Body of pancreas (tissue), 4 donors: ENCODE data around the gene CCDC201. TPM values are rescaled to one million over a fixed set of nuclear protein-coding genes. Genes with fewer than 3 reads are reported as not detected.

Experiments
- ATAC-seq: fragments of 150-250 bp; one replicate; pipeline ENCODE4 v1.9.1; 2016
- DNase-seq, 4 donors: peaks; one replicate each; pipeline ENCODE4 v3.0.0-alpha.2; 2019
- H3K27ac ChIP-seq, 4 donors: fragments of 200-600 bp; sonication (generic); 1 replicate in 3 of 4; 2 replicates in 1 of 4; pipeline versions ENCODE4 v1.5.1 to v1.6.1; 2016 to 2019; ENCODE audit warnings: mild to moderate bottlenecking in 1 of 4, mixed read lengths in 1 of 4, moderate library complexity in 1 of 4
- H3K27me3 ChIP-seq, 2 donors: fragments of 200-600 bp; sonication (generic); one replicate each; pipeline ENCODE4 v1.6.0; 2016; ENCODE audit warnings: mild to moderate bottlenecking in 1 of 2
- H3K36me3 ChIP-seq, 2 donors: fragments of 200-600 bp; sonication (generic); replicated peaks in 1 of 2; 2 replicates each; pipeline ENCODE4 v1.5.1; 2016; ENCODE audit warnings: low read depth in 2 of 2; ENCODE audit not compliant: insufficient read depth in 1 of 2
- H3K4me1 ChIP-seq: fragments of 200-600 bp; sonication (generic); one replicate; pipeline ENCODE4 v1.6.0; 2016
- H3K4me3 ChIP-seq, 2 donors: fragments of 200-600 bp; sonication (generic); 1 replicate in 1 of 2; 2 replicates in 1 of 2; pipeline ENCODE4 v1.5.1; 2016 to 2019
- H3K9me3 ChIP-seq, 3 donors: fragments of 200-600 bp; sonication (generic); 1 replicate in 2 of 3; 2 replicates in 1 of 3; pipeline ENCODE4 v1.5.1; 2016
- CTCF ChIP-seq, 7 experiments: fragments of 450-650 bp in 4 of 7; fragments of 200-600 bp in 3 of 7; sonication (generic) in 3 of 7; IDR thresholded peaks; one replicate each; pipeline ENCODE4 v1.5.1; 2016 to 2019; ENCODE audit warnings: antibody characterized with exemption in 7 of 7
- POLR2A ChIP-seq, 3 donors: fragments of 450-650 bp; IDR thresholded peaks; one replicate each; pipeline ENCODE4 v1.6.1; 2016; ENCODE audit warnings: antibody characterized with exemption in 3 of 3, mild to moderate bottlenecking in 2 of 3
- WGBS, 2 donors: methylation state at CpG; one replicate each; pipeline ENCODE4 v1.1.5; 2017; 5-methylcytosine and 5-hydroxymethylcytosine counted together
- intact Hi-C: fragments of 100-400 bp; cut with DNase I; formaldehyde crosslinking; loops from one replicate; pipeline ENCODE4 v1.15.1; 2023
- total RNA-seq, 2 donors: library from RNA; depleted of rRNA; stranded (reverse); fragments of >200 nt; gene quantifications; one replicate each; pipeline ENCODE4 v1.1.0, GENCODE V29; 2016

CCDC201 gene
- total RNA-seq, 2 donors from 2014 or later, result not detected

DNA sequence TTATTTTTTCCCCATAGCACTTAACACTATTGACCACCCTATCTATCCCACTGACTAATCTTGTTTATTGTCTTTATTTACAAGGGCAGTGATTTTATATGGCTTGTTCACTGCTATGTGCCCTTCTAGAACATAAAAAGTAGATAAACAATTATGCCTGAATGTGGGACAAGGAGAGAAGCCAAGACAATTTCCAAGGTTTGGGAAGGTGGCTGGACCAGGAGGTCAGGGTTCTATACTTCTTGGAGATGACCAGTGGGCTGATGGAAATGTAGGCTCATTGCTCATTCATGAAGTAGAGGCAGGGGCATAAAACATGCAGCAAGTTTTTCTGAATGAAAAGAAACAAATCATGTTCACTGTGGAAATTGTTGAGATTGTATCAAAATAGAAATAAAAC is 36.7 kb upstream of the CCDC201 start:
- Histone ChIP-seq H3K9me3 (no peaks in the 10 kb centered on the region), H3K27me3 (no peaks in the 10 kb centered on the region), H3K4me3 (no peak overlapping the region), H3K36me3 (no peaks in the 10 kb centered on the region), H3K27ac (no peak overlapping the region), H3K4me1 (no peaks in the 10 kb centered on the region)
- ATAC-seq (no peak), DNase-seq (no peak)
- TF ChIP-seq CTCF (IDR thresholded peaks at IDR 0.05), result no peak
- TF ChIP-seq POLR2A (IDR thresholded peaks at IDR 0.05), result no peak
- intact Hi-C loops, result no loop called here

DNA sequence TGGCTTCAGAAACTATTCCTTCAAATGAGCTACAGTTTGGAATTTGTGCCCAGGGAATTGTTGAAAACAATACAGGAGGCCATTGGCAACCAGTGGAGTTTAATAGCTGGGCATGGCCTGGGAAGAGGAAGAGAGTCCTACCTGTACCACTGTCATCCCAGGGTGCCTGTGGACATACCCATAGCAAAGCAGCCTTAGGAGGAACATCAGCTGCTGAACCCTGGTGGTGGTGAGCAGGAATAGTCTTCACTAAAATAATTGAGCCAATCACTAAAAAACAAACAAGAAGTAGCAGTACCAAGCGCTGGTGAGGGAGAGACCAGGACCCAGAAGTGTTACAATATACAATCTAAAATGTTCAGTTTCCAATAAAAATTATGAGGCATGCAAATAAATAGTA is 29.9 kb upstream of the CCDC201 start:
- DNase-seq (no peak), ATAC-seq (no peak)
- Histone ChIP-seq H3K27me3 (no peaks in the 10 kb centered on the region), H3K4me3 (no peak overlapping the region), H3K36me3 (no peaks in the 10 kb centered on the region), H3K4me1 (no peaks in the 10 kb centered on the region), H3K9me3 (no peaks in the 10 kb centered on the region), H3K27ac (no peak overlapping the region)
- TF ChIP-seq POLR2A (IDR thresholded peaks at IDR 0.05) (no peak), CTCF (IDR thresholded peaks at IDR 0.05) (no peak)
- 86 to 100% methylated on average over 1 of the region's 1 CpG for WGBS, 2 donors
- intact Hi-C loops, result no loop called here

- WGBS, 2 donors, result 73 to 75% methylated on average over 1 of the region's 1 CpG
- Histone ChIP-seq H3K36me3 (no peaks in the 10 kb centered on the region), H3K4me1 (no peaks in the 10 kb centered on the region), H3K4me3 (no peak overlapping the region), H3K27me3 (no peaks in the 10 kb centered on the region), H3K9me3 (no peaks in the 10 kb centered on the region), H3K27ac (no peak overlapping the region)
- intact Hi-C loops, result no loop called here
- DNase-seq (no peak), ATAC-seq (no peak)
- TF ChIP-seq POLR2A (IDR thresholded peaks at IDR 0.05) (no peak), CTCF (IDR thresholded peaks at IDR 0.05) (no peak)
Observed at GRCh38 chr7:45901566-45901965, 28.7 kb upstream of the CCDC201 start.

DNA sequence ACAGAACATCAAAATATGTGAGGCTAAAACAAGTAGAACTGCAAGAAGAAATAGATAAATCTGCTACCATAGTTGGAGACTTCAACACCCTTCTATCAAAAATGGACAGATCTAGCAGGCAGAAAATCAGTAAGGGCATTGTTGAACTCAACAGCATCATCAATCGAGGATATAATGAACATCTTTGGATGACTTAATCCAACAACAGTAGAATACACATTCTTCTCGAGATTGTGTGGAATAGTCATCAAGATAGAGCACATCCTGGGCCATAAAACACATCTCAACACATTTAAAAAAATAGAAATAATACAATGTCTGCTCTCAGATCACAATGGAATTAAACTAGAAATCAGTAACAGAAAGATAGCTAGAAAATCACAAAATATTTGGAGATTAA is 25.3 kb upstream of the CCDC201 start:
- no peaks in the 10 kb centered on the region for H3K4me1 ChIP-seq
- ATAC-seq (no peak), DNase-seq (no peak)
- no peaks in the 10 kb centered on the region for H3K9me3 ChIP-seq
- no peaks in the 10 kb centered on the region for H3K36me3 ChIP-seq
- WGBS, 2 donors, result 58 to 67% methylated on average over 2 of the region's 2 CpGs
- no peaks in the 10 kb centered on the region for H3K27me3 ChIP-seq
- H3K4me3 ChIP-seq, result no peak overlapping the region
- TF ChIP-seq POLR2A (IDR thresholded peaks at IDR 0.05), result no peak
- no peak for TF ChIP-seq CTCF (IDR thresholded peaks at IDR 0.05)
- no peak overlapping the region for H3K27ac ChIP-seq
- intact Hi-C loops, result no loop called here

DNA sequence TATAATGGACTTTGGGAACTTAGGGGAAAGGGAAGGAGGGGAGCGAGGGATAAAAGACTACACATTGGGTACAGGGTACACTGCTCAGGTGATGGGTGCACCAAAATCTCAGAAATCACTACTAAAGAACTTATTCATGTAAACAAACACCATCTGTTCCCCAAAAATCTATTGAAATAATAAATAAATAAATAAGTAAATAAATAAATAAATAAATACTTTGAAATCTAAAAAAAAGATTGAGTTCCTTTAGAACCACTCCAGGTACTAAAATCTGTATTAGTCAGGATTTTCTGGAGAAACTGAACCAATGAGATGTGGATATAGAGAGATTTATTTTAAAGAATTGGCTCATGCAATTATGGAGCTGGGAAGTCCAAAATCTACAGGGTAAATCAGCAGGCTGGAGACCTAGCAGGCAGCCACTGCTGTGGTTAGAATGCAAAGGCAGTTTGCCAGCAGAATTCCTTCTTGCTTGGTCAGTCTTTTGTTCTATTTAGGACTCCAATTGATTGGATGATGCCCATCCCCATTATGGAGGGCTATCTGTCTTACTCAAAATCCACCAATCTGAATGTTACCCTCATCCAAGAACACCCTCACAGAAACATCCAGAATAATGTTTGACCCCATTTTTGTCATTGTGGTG is 24.3 kb upstream of the CCDC201 start:
- H3K27me3 ChIP-seq, result no peaks in the 10 kb centered on the region
- H3K36me3 ChIP-seq, result no peaks in the 10 kb centered on the region
- ATAC-seq, result no peak
- H3K4me1 ChIP-seq, result no peaks in the 10 kb centered on the region
- intact Hi-C loops, result no loop called here
- H3K27ac ChIP-seq, result no peak overlapping the region
- H3K4me3 ChIP-seq, result no peak overlapping the region
- H3K9me3 ChIP-seq, result no peaks in the 10 kb centered on the region
- WGBS, 2 donors, result 95 to 100% methylated on average over 1 of the region's 1 CpG
- TF ChIP-seq POLR2A (IDR thresholded peaks at IDR 0.05) (no peak), CTCF (IDR thresholded peaks at IDR 0.05) (no peak)
- no peak for DNase-seq
